IPS-11a (cell line): ENCODE measurements around the gene COPS9.

Experiments
- H3K4me3 ChIP-seq: one replicate; pipeline ENCODE4 v1.5.1; 2013; ENCODE audit warnings: low read depth, low read length, control low read depth

The COPS9 gene

DNA sequence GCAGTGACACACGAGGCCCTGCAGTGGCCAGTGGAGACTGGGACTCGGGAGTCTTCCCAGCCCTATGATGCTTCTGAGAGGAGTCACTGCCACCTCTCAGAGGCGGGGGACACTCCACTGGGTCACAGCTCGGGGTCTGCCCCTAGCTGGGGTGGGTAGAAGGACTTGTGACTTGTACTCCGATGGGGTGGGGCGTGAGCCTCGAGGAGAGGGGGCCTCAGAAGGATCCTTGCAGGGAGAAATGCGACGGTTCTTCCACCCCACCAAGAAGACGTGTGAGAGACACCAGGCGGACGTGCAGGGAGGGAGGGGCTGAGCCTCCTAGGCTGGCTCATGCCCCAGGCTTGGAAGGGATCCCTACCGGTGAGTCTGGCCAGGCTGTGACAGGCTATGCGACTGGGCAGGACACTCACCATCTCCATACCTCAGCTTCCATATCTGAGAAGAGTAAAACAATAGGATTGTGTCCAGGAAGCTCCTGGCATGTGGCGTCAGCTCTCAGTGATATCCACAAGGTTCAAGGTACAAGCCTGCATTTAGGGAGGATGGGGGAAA lies 15.4 kb upstream of the COPS9 start:
- no peak overlapping the region for H3K4me3 ChIP-seq

DNA sequence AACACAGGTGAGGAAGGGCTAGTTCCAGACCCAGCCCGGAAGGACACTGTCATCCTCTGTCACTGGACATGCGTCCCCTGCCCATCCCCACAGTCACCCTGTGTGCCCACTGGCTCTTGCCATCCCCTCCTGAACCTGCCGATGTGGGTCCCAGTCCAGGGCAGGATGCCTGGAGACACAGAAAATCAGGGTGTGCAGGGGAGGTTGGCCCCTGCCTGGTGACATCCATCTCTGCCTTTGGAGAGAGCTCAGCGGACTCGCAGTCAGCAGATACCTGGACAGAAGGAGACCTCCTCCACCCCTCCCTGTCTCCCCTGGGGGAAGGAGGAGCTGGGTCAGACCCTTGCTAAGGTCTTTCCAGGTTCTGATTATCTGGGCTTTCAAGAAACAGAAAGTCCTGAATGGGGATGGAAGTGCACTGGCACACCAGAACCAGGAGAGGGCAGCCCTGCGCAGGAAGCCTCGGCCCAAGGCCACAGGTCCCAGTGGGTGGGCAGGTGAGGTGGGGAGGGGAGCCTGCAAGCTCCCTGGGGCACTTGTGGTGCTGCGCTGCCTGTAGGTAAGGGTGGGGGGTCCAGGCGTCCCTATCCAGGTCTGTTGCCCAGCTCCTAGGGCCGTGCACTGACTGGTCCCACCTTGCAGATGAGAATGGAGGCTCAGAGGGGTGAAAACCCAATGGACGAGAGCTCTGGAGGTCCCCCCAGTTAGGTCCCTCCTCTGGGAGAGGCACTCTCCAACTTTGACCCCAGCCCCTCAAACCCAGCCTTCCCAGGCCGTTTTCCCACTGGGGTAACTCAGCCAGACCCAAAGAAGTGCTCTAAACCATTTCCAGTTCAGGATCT lies 14.1 kb upstream of the COPS9 start:
- H3K4me3 ChIP-seq, result no peak overlapping the region

DNA sequence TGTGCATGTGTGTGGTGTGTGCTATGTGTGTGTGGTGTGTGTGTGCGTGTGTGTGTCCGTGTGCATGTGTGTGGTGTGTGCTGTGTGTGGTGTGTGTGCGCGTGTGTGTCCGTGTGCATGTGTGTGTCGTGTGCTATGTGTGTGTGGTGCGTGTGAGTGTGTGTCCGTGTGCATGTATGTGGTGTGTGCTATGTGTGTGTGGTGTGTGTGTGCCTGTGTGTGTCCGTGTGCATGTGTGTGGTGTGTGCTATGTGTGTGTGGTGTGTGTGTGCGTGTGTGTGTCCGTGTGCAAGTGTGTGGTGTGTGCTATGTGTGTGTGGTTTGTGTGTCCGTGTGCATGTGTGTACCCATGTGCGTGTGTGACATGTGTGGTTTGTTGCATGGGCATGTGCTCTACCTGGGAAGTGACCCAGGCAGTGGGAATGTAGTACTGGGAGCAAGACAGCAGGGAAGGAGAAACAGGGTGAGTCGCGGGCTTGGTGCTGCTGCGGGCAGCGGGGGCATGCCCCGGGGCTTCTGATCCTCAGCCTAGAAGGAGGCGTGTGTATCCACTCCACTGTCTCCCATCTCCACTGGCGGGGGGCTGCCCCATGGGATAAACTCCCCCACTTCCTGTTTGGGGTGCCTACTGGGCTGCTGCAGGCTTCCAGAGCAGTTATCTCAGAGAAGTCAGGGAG lies 11.9 kb upstream of the COPS9 start:
- no peak overlapping the region for H3K4me3 ChIP-seq

DNA sequence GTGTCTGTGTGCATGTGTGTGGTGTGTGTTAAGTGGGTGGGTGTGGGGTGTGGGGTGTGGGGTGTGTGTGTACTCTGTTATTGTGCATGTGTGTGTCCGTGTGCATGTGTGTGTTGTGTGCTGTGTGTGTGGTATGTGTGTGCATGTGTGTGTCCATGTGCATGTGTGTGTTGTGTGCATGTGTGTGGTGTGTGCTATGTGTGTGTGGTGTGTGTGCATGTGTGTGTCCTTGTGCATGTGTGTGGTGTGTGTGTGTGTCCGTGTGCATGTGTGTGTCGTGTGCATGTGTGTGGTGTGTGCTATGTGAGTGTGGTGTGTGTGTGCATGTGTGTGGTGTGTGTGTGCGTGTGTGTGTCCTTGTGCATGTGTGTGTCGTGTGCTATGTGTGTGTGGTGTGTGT lies 11.3 kb upstream of the COPS9 start:
- no peak overlapping the region for H3K4me3 ChIP-seq

DNA sequence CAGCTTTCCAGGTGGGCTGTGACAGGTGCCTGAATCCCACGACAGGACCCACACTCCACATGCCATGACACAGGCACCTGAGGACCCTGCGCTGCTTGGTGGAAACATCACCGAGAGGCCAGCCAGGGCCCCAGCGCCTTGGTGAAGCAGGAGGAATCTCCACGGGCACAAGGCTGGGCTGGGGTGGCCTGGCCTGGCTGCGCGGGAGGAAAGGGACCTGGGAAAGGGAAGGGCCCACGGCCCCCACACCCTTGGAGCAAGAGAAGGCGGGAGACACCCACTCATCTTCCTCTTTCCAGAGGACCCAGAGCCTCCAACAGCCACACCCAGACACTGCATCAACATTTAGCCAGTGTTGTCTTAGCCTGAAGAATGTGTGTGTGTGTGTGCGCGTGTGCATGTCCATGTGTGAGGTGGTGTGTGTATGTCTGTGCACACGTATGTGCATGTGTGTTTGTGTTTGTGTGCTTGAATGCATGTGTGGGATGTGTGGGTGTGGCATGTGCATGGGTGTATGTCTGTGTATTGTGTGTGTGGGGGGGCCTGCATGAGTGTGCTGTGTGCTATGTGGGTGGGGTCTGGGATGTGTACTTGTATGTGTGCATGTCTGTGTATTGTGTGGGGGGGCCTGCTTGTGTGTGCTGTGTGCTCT lies 10.6 kb upstream of the COPS9 start:
- H3K4me3 ChIP-seq, result no peak overlapping the region

DNA sequence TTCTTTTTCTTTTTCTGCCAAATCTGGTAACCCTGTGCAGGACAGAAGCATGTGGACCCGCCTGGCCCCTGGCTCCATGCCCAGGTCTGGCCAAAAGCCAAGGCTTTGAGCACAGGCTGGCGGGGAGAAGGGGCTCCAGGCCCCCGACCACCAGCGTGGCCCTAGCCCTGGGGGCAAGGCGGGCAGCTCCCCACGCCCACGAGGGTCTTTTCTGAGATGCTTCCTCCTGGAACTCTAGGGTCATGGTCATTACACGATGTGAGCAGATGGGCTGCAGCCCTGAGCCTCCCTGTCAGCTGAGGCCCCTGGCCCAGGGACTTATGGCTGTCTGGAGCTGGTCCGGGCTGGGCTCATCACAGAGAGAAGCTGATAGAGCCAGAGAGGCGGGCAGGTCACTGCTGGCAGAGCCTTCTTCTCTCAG lies 10.0 kb upstream of the COPS9 start:
- H3K4me3 ChIP-seq, result no peak overlapping the region

DNA sequence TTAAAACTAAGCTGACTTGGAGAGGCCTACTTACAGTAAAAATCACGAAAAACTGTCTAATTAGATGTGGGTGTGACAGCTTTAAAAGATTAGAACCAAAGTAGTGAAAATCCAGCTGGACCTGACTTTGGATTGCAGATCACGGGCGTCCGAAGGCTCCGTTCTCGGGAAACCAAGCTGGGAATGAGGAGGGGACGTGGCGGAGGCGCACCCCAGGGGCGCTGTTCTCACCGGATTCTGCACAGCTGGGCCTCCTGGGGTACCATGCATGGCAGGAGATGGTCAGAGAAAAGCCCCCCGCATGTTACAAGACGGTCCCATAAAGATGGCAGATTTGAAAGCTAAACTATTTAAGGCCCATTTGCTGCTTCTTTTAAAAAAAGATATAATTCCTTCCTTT lies 9.4 kb upstream of the COPS9 start:
- H3K4me3 ChIP-seq, result no peak overlapping the region

DNA sequence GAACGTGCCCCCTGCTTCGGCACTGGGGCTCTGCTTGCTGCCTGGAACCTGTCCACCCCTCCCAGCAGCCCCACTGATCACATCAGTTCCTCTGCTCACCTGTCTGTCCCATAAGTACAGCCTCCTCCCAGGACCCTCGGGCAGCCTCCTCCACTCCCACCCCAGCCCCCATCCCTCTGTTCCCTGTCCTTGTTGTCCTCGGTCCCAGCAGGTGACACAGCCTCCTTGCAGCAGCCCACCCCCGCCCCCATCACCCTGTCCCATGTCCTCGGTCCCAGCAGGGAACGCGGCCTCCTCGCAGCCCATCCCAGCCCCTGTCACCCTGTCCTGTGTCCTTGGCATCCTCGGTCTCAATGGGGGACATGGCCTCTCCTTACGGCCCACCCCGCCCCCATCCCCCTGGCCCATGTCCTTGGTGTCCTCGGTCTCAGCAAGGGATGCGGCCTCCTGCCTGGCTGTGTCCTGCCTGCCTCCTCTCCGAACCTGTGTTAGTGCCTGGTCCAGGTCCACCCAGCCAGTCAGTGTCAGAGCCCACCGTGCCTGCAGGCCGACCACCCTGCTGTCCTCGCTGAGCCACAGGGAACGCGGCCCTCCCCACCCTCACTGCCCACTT lies 8.7 kb upstream of the COPS9 start:
- no peak overlapping the region for H3K4me3 ChIP-seq

DNA sequence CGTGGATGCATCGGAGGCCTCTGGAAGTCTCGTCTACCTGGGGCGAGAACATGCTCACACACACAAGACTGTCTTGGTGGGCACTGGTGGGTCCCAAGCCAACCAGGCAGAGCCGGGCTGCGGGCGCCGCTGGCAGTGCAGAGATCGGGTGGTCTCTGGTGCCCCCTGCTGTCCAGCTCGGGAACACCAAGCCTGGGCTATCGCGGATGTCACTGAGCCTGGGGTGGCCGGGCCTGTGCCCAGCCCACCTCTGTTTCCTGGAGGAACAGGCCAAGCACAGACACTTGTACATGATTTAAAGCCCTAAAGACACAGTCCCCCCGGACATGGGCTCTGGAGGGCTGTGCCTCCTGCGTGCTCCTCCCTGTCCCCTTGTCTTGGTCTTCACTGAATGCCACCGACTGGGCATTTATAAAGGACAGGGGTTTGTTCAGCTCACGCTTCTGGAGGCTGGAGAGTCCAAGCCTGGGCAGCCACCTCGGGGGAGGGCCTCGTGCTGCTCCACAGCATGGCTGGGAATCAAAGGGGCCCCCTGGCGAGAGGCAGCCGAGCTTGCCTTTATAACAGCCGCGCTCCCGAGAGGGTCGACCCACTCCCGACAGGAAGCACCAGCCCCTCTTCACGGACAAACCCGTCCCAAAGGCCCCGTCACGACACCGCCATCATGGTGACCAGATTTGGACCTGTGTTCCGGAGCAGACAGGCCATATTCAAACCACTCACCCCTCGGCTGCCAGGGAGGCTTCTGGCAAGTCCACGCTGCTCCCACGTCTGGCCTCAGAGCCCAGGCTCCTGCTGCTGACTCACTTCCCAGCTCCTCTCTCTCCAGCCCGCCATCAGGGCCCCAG lies 7.9 kb upstream of the COPS9 start:
- H3K4me3 ChIP-seq, result no peak overlapping the region

DNA sequence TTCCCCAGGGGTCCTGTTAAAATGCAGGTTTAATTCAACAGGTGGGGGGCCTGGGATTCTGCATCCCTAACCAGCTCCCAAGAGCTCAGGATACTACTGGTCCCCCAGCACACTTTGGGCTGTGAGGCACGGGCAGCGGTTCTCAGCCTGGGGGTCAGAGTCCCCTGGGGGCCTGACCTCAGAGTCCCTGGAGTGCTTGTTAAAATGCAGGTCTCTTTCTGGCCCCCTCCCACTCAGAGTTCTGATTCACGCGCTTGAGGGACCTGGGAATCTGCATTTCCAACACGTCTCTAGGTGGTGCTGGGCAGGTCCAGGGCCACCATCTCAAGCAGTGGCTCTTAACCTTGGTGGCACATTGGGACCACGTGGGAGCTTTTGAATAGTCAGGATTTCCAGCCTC lies 7.2 kb upstream of the COPS9 start:
- H3K4me3 ChIP-seq, result no peak overlapping the region

DNA sequence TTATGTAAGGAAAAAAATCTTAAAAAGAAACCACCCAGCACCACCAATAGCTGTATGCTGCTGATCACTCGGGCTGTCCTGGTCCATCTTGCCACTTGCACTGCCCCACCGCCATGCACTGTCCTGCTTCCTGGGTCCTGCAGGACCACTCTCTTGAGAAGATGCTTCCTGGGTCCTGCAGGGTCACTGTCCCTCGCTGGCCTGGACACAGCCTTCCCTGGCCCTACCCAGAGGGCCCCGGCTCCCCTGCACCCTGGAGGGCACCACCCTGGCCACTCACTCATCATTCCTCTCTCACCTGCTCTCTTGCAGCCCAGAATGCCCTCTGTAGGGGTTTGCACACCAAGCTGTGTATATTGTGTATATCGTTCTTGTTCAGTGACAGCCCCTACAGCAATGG lies 6.8 kb upstream of the COPS9 start:
- H3K4me3 ChIP-seq, result no peak overlapping the region

DNA sequence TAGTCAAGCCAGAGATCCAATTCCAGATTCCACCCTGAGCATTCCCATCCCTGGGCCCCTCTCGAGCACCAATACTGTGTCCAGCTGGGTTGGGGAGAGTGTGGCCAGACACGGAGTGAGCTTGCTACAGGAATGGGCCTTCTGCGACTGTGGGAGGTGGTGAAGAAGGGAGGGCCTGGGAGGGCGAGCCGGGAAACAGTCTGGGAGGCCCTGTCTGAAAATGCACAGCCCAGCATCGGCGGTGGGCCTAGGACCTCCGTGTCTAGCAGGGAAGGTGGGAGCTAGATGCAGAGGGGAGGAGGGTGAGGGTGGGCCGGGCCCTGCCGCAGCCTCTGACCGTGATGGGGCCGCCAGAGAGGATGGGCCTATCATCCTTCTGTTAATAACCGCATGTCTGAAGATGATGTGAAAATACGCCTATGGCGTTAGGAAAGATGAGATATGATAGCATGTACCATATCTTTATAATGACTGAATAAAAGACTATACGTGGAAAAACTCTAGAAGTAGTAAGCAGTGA lies 6.2 kb upstream of the COPS9 start:
- H3K4me3 ChIP-seq, result no peak overlapping the region

DNA sequence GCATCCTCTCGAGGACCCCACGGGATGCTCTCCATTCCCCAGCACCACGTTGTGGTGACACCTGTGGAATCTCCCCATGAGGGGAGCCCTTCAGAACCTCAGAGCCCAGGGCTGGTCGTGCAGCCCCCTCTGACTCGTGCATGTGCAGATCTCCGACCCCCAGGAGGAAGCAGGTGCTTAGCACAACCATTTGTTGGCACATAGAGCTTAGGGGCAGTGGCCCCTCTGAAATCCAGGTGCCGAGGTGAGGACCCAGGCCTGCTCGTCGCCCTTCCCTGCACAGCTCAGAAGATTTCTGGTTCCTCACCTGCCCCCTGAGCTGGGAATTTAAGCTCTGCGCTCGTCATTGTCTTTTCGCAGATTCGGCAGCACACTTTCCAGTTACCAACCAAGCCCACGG lies 5.6 kb upstream of the COPS9 start:
- H3K4me3 ChIP-seq, result no peak overlapping the region

DNA sequence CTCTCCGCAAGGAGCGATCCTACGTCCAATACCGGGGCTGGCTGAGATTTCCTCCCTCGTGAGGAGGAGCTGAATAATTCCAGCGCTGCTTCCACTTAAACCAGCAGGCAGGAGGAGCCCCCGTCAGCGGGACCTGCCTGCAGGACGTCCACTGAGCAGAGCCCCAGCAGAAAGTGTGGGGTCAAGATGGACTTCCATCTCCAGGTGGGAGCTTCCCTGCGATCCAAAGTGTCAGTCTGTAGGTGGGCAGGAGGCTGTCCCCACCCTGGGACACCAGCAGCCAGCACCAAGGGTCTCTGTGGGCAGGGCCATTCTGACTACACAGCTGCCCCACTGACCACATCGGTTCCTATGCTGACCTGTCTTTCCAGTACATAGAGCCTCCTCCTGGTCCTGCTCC lies 4.8 kb upstream of the COPS9 start:
- no peak overlapping the region for H3K4me3 ChIP-seq

DNA sequence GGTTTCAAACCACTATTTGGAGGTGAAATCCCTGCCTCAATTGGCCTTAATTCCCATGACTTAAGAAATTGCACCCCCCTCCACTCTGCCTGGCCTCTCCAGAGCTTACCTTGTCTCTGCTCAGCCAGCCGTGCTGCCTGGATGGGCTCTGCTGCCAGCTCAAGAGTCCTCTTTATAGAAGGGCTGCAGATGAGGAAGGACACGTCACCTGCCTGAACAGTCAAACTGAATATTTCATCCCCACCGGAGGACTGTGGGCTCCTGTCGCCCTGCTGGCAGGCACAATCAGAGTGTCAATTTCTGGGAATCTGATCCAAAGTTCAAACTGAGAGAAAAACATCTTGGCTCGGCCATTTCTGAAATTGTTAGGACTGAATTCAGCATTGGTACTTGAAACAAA lies 4.4 kb upstream of the COPS9 start, which contains the start of gene OTOS:
TSS of gene OTOS (minus strand) at position 148 of the 400 bp plus-strand sequence. CDS start 332 bp downstream, outside the sequence.
- no peak within 1 kb of the TSS for H3K4me3 ChIP-seq

DNA sequence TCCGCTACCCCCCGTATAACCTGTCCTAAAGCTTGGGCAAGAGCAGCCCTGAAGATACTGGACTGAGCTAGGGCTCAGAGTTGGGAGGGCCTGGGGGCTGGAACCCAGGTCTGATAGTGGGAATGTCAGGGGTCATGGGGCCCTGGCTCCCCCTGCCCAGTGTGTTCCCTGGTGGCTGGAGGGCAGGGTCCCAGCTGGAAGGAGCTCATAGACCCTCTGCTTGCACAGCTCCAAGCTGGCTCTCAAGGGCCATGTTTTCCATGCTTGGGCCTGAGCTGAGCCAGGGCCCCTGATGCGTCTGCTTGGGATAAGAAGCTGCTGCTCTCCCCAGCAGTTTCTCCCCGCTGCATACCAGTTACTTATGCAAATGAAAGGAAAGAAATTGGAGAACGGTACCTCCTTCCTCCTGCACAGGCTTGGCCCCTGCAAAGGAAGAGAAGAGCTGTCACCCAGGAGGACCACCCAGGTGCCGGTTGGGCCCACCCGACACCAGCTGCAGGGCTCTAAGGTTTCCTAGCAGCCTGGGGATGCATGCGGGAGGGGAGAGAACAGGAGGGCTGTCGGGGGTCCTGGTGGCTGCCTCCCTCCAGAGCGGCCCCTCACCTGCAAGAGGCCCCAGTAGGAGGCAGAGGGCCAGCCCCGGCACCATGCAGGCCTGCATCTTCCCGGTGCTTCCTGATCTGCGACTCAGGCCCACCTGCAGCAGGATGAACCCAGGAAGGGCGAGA lies 3.7 kb upstream of the COPS9 start:
- H3K4me3 ChIP-seq, result no peak overlapping the region

DNA sequence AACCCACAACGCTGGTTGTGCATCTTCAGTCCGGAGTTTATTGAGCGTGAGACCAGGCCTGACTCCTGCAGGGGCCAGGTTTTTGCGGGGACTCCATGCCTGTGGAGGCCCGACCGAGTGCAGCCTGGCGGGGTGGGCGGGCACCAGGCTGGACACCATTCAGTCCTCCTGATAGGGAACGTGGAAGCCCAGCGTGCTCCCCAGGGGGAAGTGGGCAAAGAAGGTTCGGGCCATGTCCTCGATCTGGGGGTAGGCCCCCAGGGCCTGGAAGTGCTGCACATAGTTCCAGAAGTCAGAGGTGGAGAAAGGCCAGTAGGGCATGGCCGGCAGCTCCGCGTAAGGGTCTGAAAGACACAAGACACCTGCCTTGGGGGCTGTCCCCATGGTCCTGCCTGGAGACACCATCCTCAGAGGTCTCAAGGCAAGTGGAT lies 2.9 kb upstream of the COPS9 start:
- H3K4me3 ChIP-seq, result no peak overlapping the region

DNA sequence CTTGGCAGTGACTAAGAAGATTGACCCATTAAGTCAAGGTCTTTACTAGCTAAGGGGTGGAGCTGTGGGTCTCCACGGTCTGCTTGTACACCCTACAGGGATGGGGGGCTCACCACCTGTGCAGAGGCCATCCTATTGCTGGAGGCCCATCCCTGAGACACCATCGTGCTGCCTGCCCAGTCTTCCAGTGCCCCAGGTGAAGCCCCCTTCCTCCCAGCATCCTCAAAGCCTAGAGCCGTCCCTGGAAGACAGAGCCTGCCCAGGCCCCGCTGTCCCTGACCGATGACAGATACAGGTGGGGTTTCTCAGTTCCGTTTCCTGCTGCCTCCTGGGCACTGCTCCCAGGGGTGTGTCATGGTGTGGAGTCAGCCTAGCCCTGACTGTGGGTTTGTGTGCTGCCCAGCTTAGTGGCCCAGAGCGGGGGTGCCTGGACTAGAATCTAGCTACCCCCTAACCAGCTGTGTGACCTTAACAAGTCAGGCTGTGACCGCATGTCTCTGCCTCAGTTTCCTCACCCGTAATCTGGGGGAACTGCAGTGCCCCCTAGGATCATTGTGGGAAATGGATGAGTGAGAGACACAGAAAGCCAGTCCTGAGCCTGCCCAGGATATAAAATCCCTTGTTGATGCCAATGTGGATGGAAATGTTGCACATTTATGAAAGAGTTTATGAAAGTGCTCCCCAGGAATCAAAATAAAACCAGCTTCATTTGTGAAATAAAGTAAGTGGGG lies 2.3 kb upstream of the COPS9 start:
- no peak overlapping the region for H3K4me3 ChIP-seq
